Measurements from ENCODE around the gene PHTF2.
"Not testable (repeated sequence)": the region's sequence is repeated elsewhere in the genome, so short reads cannot be mapped to it uniquely, and the experiment has no call there.

GRCh38 chr7:77873416-77874327, 75.1 kb downstream of the PHTF2 start:
- TF ChIP-seq SIN3A (IDR thresholded peaks at IDR 0.05; ENCODE audit: borderline replicate concordance, low read depth, low read length); CHD2 (IDR thresholded peaks at IDR 0.05; ENCODE audit: low read length, partially characterized antibody); MAX (IDR thresholded peaks at IDR 0.05; ENCODE audit: low read depth); USF2 (IDR thresholded peaks at IDR 0.05; ENCODE audit: borderline replicate concordance, low read depth, low read length); RXRA (IDR thresholded peaks at IDR 0.05; ENCODE audit: borderline replicate concordance, low read depth); TAF1 (IDR thresholded peaks at IDR 0.05; ENCODE audit: borderline replicate concordance, low read depth, low read length); MXI1 (IDR thresholded peaks at IDR 0.05; ENCODE audit: low read depth, low read length); POLR2AphosphoS5 (IDR thresholded peaks at IDR 0.05; ENCODE audit: low read depth, low read length): not testable (repeated sequence)
- TF ChIP-seq, protein P1, sequence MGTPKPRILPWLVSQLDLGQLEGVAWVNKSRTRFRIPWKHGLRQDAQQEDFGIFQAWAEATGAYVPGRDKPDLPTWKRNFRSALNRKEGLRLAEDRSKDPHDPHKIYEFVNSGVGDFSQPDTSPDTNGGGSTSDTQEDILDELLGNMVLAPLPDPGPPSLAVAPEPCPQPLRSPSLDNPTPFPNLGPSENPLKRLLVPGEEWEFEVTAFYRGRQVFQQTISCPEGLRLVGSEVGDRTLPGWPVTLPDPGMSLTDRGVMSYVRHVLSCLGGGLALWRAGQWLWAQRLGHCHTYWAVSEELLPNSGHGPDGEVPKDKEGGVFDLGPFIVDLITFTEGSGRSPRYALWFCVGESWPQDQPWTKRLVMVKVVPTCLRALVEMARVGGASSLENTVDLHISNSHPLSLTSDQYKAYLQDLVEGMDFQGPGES (IDR thresholded peaks at IDR 0.05; ENCODE audit: low read depth, low read length): not testable (repeated sequence)
- TF ChIP-seq, protein P2, sequence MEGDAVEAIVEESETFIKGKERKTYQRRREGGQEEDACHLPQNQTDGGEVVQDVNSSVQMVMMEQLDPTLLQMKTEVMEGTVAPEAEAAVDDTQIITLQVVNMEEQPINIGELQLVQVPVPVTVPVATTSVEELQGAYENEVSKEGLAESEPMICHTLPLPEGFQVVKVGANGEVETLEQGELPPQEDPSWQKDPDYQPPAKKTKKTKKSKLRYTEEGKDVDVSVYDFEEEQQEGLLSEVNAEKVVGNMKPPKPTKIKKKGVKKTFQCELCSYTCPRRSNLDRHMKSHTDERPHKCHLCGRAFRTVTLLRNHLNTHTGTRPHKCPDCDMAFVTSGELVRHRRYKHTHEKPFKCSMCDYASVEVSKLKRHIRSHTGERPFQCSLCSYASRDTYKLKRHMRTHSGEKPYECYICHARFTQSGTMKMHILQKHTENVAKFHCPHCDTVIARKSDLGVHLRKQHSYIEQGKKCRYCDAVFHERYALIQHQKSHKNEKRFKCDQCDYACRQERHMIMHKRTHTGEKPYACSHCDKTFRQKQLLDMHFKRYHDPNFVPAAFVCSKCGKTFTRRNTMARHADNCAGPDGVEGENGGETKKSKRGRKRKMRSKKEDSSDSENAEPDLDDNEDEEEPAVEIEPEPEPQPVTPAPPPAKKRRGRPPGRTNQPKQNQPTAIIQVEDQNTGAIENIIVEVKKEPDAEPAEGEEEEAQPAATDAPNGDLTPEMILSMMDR (IDR thresholded peaks at IDR 0.05): not testable (repeated sequence)
